PFSK-1 (cell line): ENCODE measurements around the gene KCNK16.

Experiments used
- FOXP2 ChIP-seq: optimal IDR thresholded peaks from 2 replicates; pipeline ENCODE3; 2011; ENCODE audit warnings: borderline replicate concordance, control low read depth, inconsistent platforms; ENCODE audit not compliant: insufficient read depth; ENCODE audit errors: extremely low read length, extremely low read depth
- POLR2AphosphoS5 ChIP-seq: IDR thresholded peaks from 2 replicates; pipeline ENCODE4 v1.6.1; 2012; ENCODE audit warnings: low read depth, mild to moderate bottlenecking, control low read depth, low read length, moderate library complexity
- SIN3A ChIP-seq: IDR thresholded peaks from 2 replicates; pipeline ENCODE4 v1.6.1; 2012; ENCODE audit warnings: mild to moderate bottlenecking, low read length, moderate library complexity, borderline replicate concordance; ENCODE audit not compliant: insufficient read depth
- TAF1 ChIP-seq: IDR thresholded peaks from 2 replicates; pipeline ENCODE4 v1.6.1; 2012; ENCODE audit warnings: low read length, control low read depth, borderline replicate concordance; ENCODE audit not compliant: insufficient read depth
- TF ChIP-seq, protein P1 (sequence below), 2 experiments: IDR thresholded peaks; 2 replicates each; pipeline versions ENCODE4 v1.6.1 to v1.8.0; 2011 to 2012; ENCODE audit warnings: low read depth in 2 of 2, low read length in 2 of 2, control low read depth in 1 of 2, inconsistent platforms in 1 of 2, mild to moderate bottlenecking in 1 of 2, moderate library complexity in 1 of 2; ENCODE audit not compliant: insufficient read depth in 1 of 2

DNA sequence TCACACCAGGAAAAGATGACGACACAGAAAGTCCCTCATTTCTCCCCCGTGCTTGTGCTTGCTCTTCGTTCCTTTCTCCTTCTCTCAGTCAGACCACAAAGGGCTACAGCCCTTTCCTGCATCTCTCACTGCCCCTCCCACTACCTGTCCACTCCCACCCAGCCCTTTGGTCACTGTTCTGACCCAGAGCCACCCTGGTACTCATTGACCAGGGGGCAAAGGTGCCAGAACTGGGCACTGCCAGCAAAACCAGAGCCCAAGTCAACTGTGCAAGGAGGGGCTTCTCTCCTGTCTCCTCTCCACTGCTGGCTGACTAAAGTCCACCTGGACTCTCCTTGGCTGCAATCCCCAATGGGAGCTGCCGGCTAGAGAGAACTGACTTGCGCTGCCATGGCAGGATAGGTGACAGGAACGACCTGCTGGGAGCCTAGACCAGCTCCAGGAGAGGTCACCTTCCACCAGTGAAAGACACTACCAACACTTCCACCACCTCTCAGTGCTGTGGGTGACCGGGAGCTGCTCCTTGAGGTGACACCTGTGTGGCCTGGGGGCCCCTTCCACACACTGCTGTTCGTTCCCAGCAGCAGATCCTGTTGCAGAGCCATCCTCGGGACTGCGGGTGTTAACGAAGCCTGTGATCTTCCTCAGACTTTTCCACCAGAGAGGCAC is 41.1 kb downstream of the KCNK16 start:
- TF ChIP-seq POLR2AphosphoS5 (no peak), TAF1 (no peak), SIN3A (no peak), FOXP2 (no peak)
- TF ChIP-seq, protein P1, sequence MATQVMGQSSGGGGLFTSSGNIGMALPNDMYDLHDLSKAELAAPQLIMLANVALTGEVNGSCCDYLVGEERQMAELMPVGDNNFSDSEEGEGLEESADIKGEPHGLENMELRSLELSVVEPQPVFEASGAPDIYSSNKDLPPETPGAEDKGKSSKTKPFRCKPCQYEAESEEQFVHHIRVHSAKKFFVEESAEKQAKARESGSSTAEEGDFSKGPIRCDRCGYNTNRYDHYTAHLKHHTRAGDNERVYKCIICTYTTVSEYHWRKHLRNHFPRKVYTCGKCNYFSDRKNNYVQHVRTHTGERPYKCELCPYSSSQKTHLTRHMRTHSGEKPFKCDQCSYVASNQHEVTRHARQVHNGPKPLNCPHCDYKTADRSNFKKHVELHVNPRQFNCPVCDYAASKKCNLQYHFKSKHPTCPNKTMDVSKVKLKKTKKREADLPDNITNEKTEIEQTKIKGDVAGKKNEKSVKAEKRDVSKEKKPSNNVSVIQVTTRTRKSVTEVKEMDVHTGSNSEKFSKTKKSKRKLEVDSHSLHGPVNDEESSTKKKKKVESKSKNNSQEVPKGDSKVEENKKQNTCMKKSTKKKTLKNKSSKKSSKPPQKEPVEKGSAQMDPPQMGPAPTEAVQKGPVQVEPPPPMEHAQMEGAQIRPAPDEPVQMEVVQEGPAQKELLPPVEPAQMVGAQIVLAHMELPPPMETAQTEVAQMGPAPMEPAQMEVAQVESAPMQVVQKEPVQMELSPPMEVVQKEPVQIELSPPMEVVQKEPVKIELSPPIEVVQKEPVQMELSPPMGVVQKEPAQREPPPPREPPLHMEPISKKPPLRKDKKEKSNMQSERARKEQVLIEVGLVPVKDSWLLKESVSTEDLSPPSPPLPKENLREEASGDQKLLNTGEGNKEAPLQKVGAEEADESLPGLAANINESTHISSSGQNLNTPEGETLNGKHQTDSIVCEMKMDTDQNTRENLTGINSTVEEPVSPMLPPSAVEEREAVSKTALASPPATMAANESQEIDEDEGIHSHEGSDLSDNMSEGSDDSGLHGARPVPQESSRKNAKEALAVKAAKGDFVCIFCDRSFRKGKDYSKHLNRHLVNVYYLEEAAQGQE (IDR thresholded peaks at IDR 0.05; ENCODE audit: insufficient read depth in 1 of 2, low read depth in 2 of 2, low read length in 2 of 2): no peak
